Fibroblast of lung (primary cell): ENCODE data around the gene RTN4RL1. TPM values are rescaled to one million over a fixed set of nuclear protein-coding genes. Genes with fewer than 3 reads are reported as not detected.

ENCODE experiments used
- DNase-seq, 2 donors: peaks; one replicate each; pipeline versions ENCODE4 v3.0.0 to v3.0.0-alpha.2; 2010; ENCODE audit warnings: low read depth in 2 of 2
- H2AFZ ChIP-seq: 2 replicates; pipeline ENCODE4 v1.5.1; 2012; ENCODE audit warnings: low read length, control low read depth, inconsistent platforms
- H3K27ac ChIP-seq: 2 replicates; pipeline ENCODE4 v1.5.1; 2011; ENCODE audit warnings: low read length, control low read depth; ENCODE audit not compliant: insufficient read depth
- H3K27me3 ChIP-seq: 2 replicates; pipeline ENCODE4 v1.5.1; 2011; ENCODE audit warnings: mild to moderate bottlenecking, low read length; ENCODE audit not compliant: control insufficient read depth, insufficient read depth
- H3K36me3 ChIP-seq: 2 replicates; pipeline ENCODE4 v1.5.1; 2011; ENCODE audit warnings: low read length; ENCODE audit not compliant: control insufficient read depth, insufficient read depth
- H3K4me1 ChIP-seq: 2 replicates; pipeline ENCODE4 v1.5.1; 2011; ENCODE audit warnings: low read length; ENCODE audit not compliant: control insufficient read depth, insufficient read depth; ENCODE audit errors: extremely low read depth
- H3K4me2 ChIP-seq: 2 replicates; pipeline ENCODE4 v1.5.1; 2011; ENCODE audit warnings: low read length, control low read depth; ENCODE audit not compliant: insufficient read depth; ENCODE audit errors: extremely low read depth
- H3K4me3 ChIP-seq, 4 experiments: fragments of 200-600 bp in 1 of 4; sonication (generic) in 1 of 4; replicated peaks in 1 of 4; 2 replicates each; pipeline ENCODE4 v1.5.1; 2011 to 2016; ENCODE audit warnings: low read length in 4 of 4, low read depth in 3 of 4, mild to moderate bottlenecking in 3 of 4, control low read depth in 2 of 4, inconsistent platforms in 1 of 4, mixed read lengths in 1 of 4; ENCODE audit not compliant: insufficient read depth in 1 of 4; ENCODE audit errors: control extremely low read depth in 1 of 4
- H3K79me2 ChIP-seq: 2 replicates; pipeline ENCODE4 v1.5.1; 2012; ENCODE audit warnings: mild to moderate bottlenecking, low read length, inconsistent platforms; ENCODE audit not compliant: control insufficient read depth, insufficient read depth
- H3K9ac ChIP-seq: 2 replicates; pipeline ENCODE4 v1.5.1; 2011; ENCODE audit warnings: mild to moderate bottlenecking, low read length, control low read depth; ENCODE audit not compliant: insufficient read depth
- H3K9me3 ChIP-seq: 2 replicates; pipeline ENCODE4 v1.5.1; 2012; ENCODE audit warnings: low read depth, low read length; ENCODE audit not compliant: control insufficient read depth, insufficient read depth
- H4K20me1 ChIP-seq: 2 replicates; pipeline ENCODE4 v1.5.1; 2011; ENCODE audit warnings: low read length; ENCODE audit not compliant: control insufficient read depth, insufficient read depth; ENCODE audit errors: extremely low read depth
- CTCF ChIP-seq, 2 donors: IDR thresholded peaks in 1 of 2; conservative IDR thresholded peaks in 1 of 2; 1 replicate in 1 of 2; 2 replicates in 1 of 2; pipeline ENCODE4 v1.5.1; 2011 to 2012; ENCODE audit warnings: low read length in 2 of 2, control low read depth in 1 of 2, inconsistent platforms in 1 of 2, low read depth in 1 of 2, mild to moderate bottlenecking in 1 of 2
- EZH2 ChIP-seq: IDR thresholded peaks from 2 replicates; pipeline ENCODE4 v1.5.1; 2012; ENCODE audit warnings: low read length, control low read depth, mild to moderate bottlenecking; ENCODE audit errors: missing control alignments
- polyA plus RNA-seq, 2 donors: library from polyadenylated mRNA; depleted of rRNA in 1 of 2; stranded (reverse) in 1 of 2; unstranded in 1 of 2; fragments of >200 nt; gene quantifications; 2 replicates each; pipeline ENCODE4 v1.2.1, GENCODE V29; 2011 to 2012; ENCODE audit warnings: missing spikeins in 1 of 2
- total RNA-seq: library from RNA; depleted of rRNA; stranded (reverse); fragments of >200 nt; gene quantifications from 2 replicates; pipeline ENCODE4 v1.2.1, GENCODE V29; 2014

Gene RTN4RL1
- total and polyA plus RNA-seq, 2 donors (not counting 1 experiment from before 2014, with no cell fraction given): 0.39 to 0.83 TPM

- peaks cover 7% of the 10 kb centered on the region for H3K36me3 ChIP-seq
- no peaks in the 10 kb centered on the region for H3K79me2 ChIP-seq
- no peaks in the 10 kb centered on the region for H3K9me3 ChIP-seq
- no peaks in the 10 kb centered on the region for H3K4me1 ChIP-seq
- DNase-seq: no peak
- H3K9ac ChIP-seq: no peak overlapping the region
- H2AFZ ChIP-seq: no peak overlapping the region
- TF ChIP-seq EZH2 (no peak), CTCF (conservative IDR thresholded peaks at IDR 0.05 in 1 of 2, IDR thresholded peaks at IDR 0.05 in 1 of 2; ENCODE audit: low read depth in 1 of 2, low read length in 2 of 2) (no peak)
- no peaks in the 10 kb centered on the region for H4K20me1 ChIP-seq
- H3K27me3 ChIP-seq: no peaks in the 10 kb centered on the region
- H3K4me2 ChIP-seq: no peak overlapping the region
- no peak overlapping the region for H3K4me3 ChIP-seq
- H3K27ac ChIP-seq: no peak overlapping the region
Measured at GRCh38 chr17:1890758-1891450, 134.2 kb downstream of the RTN4RL1 start.

GRCh38 chr17:1888741-1889140, 136.4 kb downstream of the RTN4RL1 start:
- Histone ChIP-seq H2AFZ (no peak overlapping the region), H3K4me2 (no peak overlapping the region), H3K9ac (no peak overlapping the region), H3K4me3 (no peak overlapping the region), H3K4me1 (no peaks in the 10 kb centered on the region), H4K20me1 (no peaks in the 10 kb centered on the region), H3K9me3 (no peaks in the 10 kb centered on the region), H3K79me2 (no peaks in the 10 kb centered on the region), H3K27ac (no peak overlapping the region), H3K36me3 (peaks cover 15% of the 10 kb centered on the region), H3K27me3 (no peaks in the 10 kb centered on the region)
- TF ChIP-seq CTCF (conservative IDR thresholded peaks at IDR 0.05 in 1 of 2, IDR thresholded peaks at IDR 0.05 in 1 of 2; ENCODE audit: low read depth in 1 of 2, low read length in 2 of 2) (no peak), EZH2 (no peak)
- no peak for DNase-seq

Other genes starting within 250 kb of the RTN4RL1 start
- 8.7 and 11.6 TPM in 2 replicates for gene SMYD4, start 195.4 kb downstream of the RTN4RL1 start, total RNA-seq
- 5.1 and 5.8 TPM in 2 replicates for gene SMYD4, start 195.4 kb downstream of the RTN4RL1 start, polyA plus RNA-seq
- 14.6 and 22.3 TPM in 2 replicates for gene RPA1, start 195.3 kb downstream of the RTN4RL1 start, total RNA-seq
- gene RPA1, start 195.3 kb downstream of the RTN4RL1 start, polyA plus RNA-seq: 55.4 and 104 TPM in 2 replicates
- gene DPH1, start 4.8 kb upstream of the RTN4RL1 start, total RNA-seq: 21.3 and 23.1 TPM in 2 replicates
- 28.5 and 31.3 TPM in 2 replicates for gene DPH1, start 4.8 kb upstream of the RTN4RL1 start, polyA plus RNA-seq
- gene OVCA2, start 16.7 kb upstream of the RTN4RL1 start, total RNA-seq: 40.6 and 41.1 TPM in 2 replicates
- 27.9 and 41.8 TPM in 2 replicates for gene OVCA2, start 16.7 kb upstream of the RTN4RL1 start, polyA plus RNA-seq
- 29.1 and 30.0 TPM in 2 replicates for gene HIC1, start 29.8 kb upstream of the RTN4RL1 start, total RNA-seq
- 8.2 and 11.3 TPM in 2 replicates for gene HIC1, start 29.8 kb upstream of the RTN4RL1 start, polyA plus RNA-seq